GM21367 (cell line): ENCODE measurements around the gene SEC14L5.

ENCODE experiments used
- ATAC-seq: cut with Tn5 transposase; IDR thresholded peaks from one replicate; pipeline ENCODE4 v1.9.1; 2021; ENCODE audit not compliant: unreplicated experiment

Gene SEC14L5

GRCh38 chr16:5008311-5008731, 50.2 kb downstream of the SEC14L5 start:
- no peak for ATAC-seq

GRCh38 chr16:5010576-5011329, 52.6 kb downstream of the SEC14L5 start:
- ATAC-seq = no peak

- ATAC-seq = no peak
Observed at GRCh38 chr16:5011637-5012036, 53.5 kb downstream of the SEC14L5 start.

- ATAC-seq = no peak
Observed at GRCh38 chr16:5012887-5013286, 54.8 kb downstream of the SEC14L5 start.

- ATAC-seq = no peak
Observed at GRCh38 chr16:5015351-5015750, 57.2 kb downstream of the SEC14L5 start.

- ATAC-seq = no peak
Observed at GRCh38 chr16:5015887-5016286, 57.8 kb downstream of the SEC14L5 start.

- ATAC-seq = no peak
Observed at GRCh38 chr16:5016967-5017677, 59.0 kb downstream of the SEC14L5 start.

- ATAC-seq = no peak
Observed at GRCh38 chr16:5017678-5017969, 59.5 kb downstream of the SEC14L5 start.

- no peak for ATAC-seq
Observed at GRCh38 chr16:5018793-5019192, 60.7 kb downstream of the SEC14L5 start.

GRCh38 chr16:5019775-5020174, 61.6 kb downstream of the SEC14L5 start:
- ATAC-seq = no peak

- ATAC-seq = no peak
Observed at GRCh38 chr16:5020551-5020950, 62.4 kb downstream of the SEC14L5 start.

GRCh38 chr16:5022521-5022920, 64.4 kb downstream of the SEC14L5 start:
- ATAC-seq = no peak

- ATAC-seq = no peak
Observed at GRCh38 chr16:5024632-5025031, 66.5 kb downstream of the SEC14L5 start.

GRCh38 chr16:5025171-5025632, 67.1 kb downstream of the SEC14L5 start:
- no peak for ATAC-seq

GRCh38 chr16:5026664-5027063, 68.5 kb downstream of the SEC14L5 start:
- no peak for ATAC-seq

GRCh38 chr16:5027086-5027485, 69.0 kb downstream of the SEC14L5 start:
- ATAC-seq = no peak

- no peak for ATAC-seq
Observed at GRCh38 chr16:5027575-5028235, 69.6 kb downstream of the SEC14L5 start.

- no peak for ATAC-seq
Observed at GRCh38 chr16:5028950-5029475, 70.9 kb downstream of the SEC14L5 start.

GRCh38 chr16:5030251-5030870, 72.2 kb downstream of the SEC14L5 start:
- ATAC-seq = no peak

GRCh38 chr16:5031601-5032000, 73.5 kb downstream of the SEC14L5 start:
- ATAC-seq = no peak

- ATAC-seq = no peak
Observed at GRCh38 chr16:5032748-5033167, 74.6 kb downstream of the SEC14L5 start.
